Astrocyte (in vitro differentiated cells and primary cell): ENCODE results near the gene PRKCH. TPM values are rescaled to one million over a fixed set of nuclear protein-coding genes. Genes with fewer than 3 reads are reported as not detected.
A peak's percentile ranks its signal among the peaks of the same experiment; 100 is the strongest.

ENCODE experiments used
- DNase-seq: peaks from one replicate; pipeline ENCODE4 v3.0.0-alpha.2; 2010; ENCODE audit warnings: low read depth
- FAIRE-seq: peaks from 2 replicates; lab custom pipeline; 2011; peaks lifted over from hg19 to GRCh38; lab: Jason Lieb, UNC
- H2AFZ ChIP-seq: 2 replicates; pipeline ENCODE4 v1.6.0; 2012; ENCODE audit warnings: low read depth, low read length, inconsistent platforms
- H3K27ac ChIP-seq: 2 replicates; pipeline ENCODE4 v1.5.1; 2011; ENCODE audit warnings: low read depth, low read length, inconsistent platforms
- H3K27me3 ChIP-seq: 2 replicates; pipeline ENCODE4 v1.6.0; 2011; ENCODE audit warnings: low read length, inconsistent platforms; ENCODE audit not compliant: insufficient read depth
- H3K36me3 ChIP-seq: 2 replicates; pipeline ENCODE4 v1.5.1; 2011; ENCODE audit warnings: low read length, inconsistent platforms; ENCODE audit not compliant: insufficient read depth
- H3K4me1 ChIP-seq: 2 replicates; pipeline ENCODE4 v1.5.1; 2011; ENCODE audit warnings: low read length, inconsistent platforms; ENCODE audit not compliant: insufficient read depth
- H3K4me2 ChIP-seq: 2 replicates; pipeline ENCODE4 v1.6.0; 2012; ENCODE audit warnings: low read length, inconsistent platforms
- H3K4me3 ChIP-seq: 2 replicates; pipeline ENCODE4 v1.5.1; 2011; ENCODE audit warnings: low read depth, mild to moderate bottlenecking, low read length, inconsistent platforms; ENCODE audit not compliant: insufficient read depth
- H3K79me2 ChIP-seq: 2 replicates; pipeline ENCODE4 v1.6.0; 2012; ENCODE audit warnings: mild to moderate bottlenecking, low read length, inconsistent platforms; ENCODE audit not compliant: insufficient read depth
- H3K9ac ChIP-seq: 2 replicates; pipeline ENCODE4 v1.6.0; 2012; ENCODE audit warnings: mild to moderate bottlenecking, low read length, inconsistent platforms
- H3K9me3 ChIP-seq: 2 replicates; pipeline ENCODE4 v1.5.1; 2012; ENCODE audit warnings: low read depth, mild to moderate bottlenecking, low read length, inconsistent platforms; ENCODE audit not compliant: insufficient read depth
- H4K20me1 ChIP-seq: 2 replicates; pipeline ENCODE4 v1.6.0; 2012; ENCODE audit warnings: low read length, inconsistent platforms; ENCODE audit not compliant: insufficient read depth
- H3K27ac Mint-ChIP-seq: one replicate; pipeline ENCODE4 v1.8.0; 2021; ENCODE audit warnings: mild to moderate bottlenecking, mixed read lengths; ENCODE audit not compliant: unreplicated experiment
- H3K27me3 Mint-ChIP-seq: one replicate; pipeline ENCODE4 v1.8.0; 2021; ENCODE audit warnings: low read depth, mixed read lengths; ENCODE audit not compliant: unreplicated experiment
- H3K36me3 Mint-ChIP-seq: one replicate; pipeline ENCODE4 v1.8.0; 2021; ENCODE audit warnings: low read depth, mixed read lengths; ENCODE audit not compliant: unreplicated experiment
- H3K4me1 Mint-ChIP-seq: one replicate; pipeline ENCODE4 v1.8.0; 2021; ENCODE audit warnings: low read depth, mixed read lengths; ENCODE audit not compliant: unreplicated experiment
- H3K4me3 Mint-ChIP-seq: one replicate; pipeline ENCODE4 v1.8.0; 2021; ENCODE audit warnings: mild to moderate bottlenecking, moderate library complexity, mixed read lengths; ENCODE audit not compliant: unreplicated experiment
- H3K9me3 Mint-ChIP-seq: one replicate; pipeline ENCODE4 v1.8.0; 2021; ENCODE audit warnings: mild to moderate bottlenecking, mixed read lengths; ENCODE audit not compliant: unreplicated experiment
- CTCF ChIP-seq: IDR thresholded peaks from 2 replicates; pipeline ENCODE4 v1.5.1; 2011; ENCODE audit warnings: low read depth, mild to moderate bottlenecking, inconsistent platforms, low read length, moderate library complexity; ENCODE audit not compliant: insufficient read depth
- EZH2 ChIP-seq: IDR thresholded peaks from 2 replicates; pipeline ENCODE4 v1.6.1; 2012; ENCODE audit warnings: mild to moderate bottlenecking, low read length, inconsistent platforms; ENCODE audit not compliant: insufficient read depth
- total RNA-seq: library from RNA; stranded (reverse); gene quantifications from 2 replicates; pipeline ENCODE4 v1.2.1, GENCODE V29; 2021

The PRKCH gene
- total RNA-seq, 1 donor from 2014 or later = 6.0 TPM

- H3K4me2 ChIP-seq = peak overlapping the region; percentile 62
These were observed 184.7 kb downstream of the PRKCH start for GRCh38 chr14:61505815-61506809.

GRCh38 chr14:61508526-61508925 is 187.1 kb downstream of the PRKCH start:
- no peak overlapping the region for H3K4me3 Mint-ChIP-seq
- no peaks in the 10 kb centered on the region for H4K20me1 ChIP-seq
- H3K36me3 ChIP-seq = no peaks in the 10 kb centered on the region
- DNase-seq (no peak), FAIRE-seq (no peak)
- no peak overlapping the region for H2AFZ ChIP-seq
- no peak overlapping the region for H3K4me3 ChIP-seq
- H3K27ac Mint-ChIP-seq = no peak overlapping the region
- peaks cover 17% of the 10 kb centered on the region for H3K4me1 ChIP-seq
- peaks cover 23% of the 10 kb centered on the region for H3K4me1 Mint-ChIP-seq
- H3K9me3 ChIP-seq = no peaks in the 10 kb centered on the region
- no peaks in the 10 kb centered on the region for H3K27me3 Mint-ChIP-seq
- no peaks in the 10 kb centered on the region for H3K36me3 Mint-ChIP-seq
- no peak overlapping the region for H3K4me2 ChIP-seq
- no peak for TF ChIP-seq CTCF
- no peak for TF ChIP-seq EZH2
- H3K27me3 ChIP-seq = no peaks in the 10 kb centered on the region
- H3K9me3 Mint-ChIP-seq = peaks cover 5% of the 10 kb centered on the region
- H3K27ac ChIP-seq = no peak overlapping the region
- no peaks in the 10 kb centered on the region for H3K79me2 ChIP-seq
- H3K9ac ChIP-seq = no peak overlapping the region

More at GRCh38 chr14:61505815-61506809, 184.7 kb downstream of the PRKCH start:
- H3K4me3 ChIP-seq = no peak overlapping the region
- TF ChIP-seq EZH2 = no peak
- TF ChIP-seq CTCF = no peak
- peak overlapping the region; percentile 82 for H3K27ac Mint-ChIP-seq
- H3K9me3 ChIP-seq = no peaks in the 10 kb centered on the region
- H3K9ac ChIP-seq = peak overlapping the region; percentile 66
- H4K20me1 ChIP-seq = no peaks in the 10 kb centered on the region
- H3K27me3 ChIP-seq = no peaks in the 10 kb centered on the region
- peak overlapping the region; percentile 84 for H3K27ac ChIP-seq
- FAIRE-seq = no peak
- H2AFZ ChIP-seq = no peak overlapping the region
- H3K9me3 Mint-ChIP-seq = peaks cover 5% of the 10 kb centered on the region
- peaks cover 24% of the 10 kb centered on the region for H3K4me1 ChIP-seq
- no peaks in the 10 kb centered on the region for H3K27me3 Mint-ChIP-seq
- no peaks in the 10 kb centered on the region for H3K36me3 Mint-ChIP-seq
- peaks cover 26% of the 10 kb centered on the region for H3K4me1 Mint-ChIP-seq
- no peaks in the 10 kb centered on the region for H3K79me2 ChIP-seq
- peak; percentile 98 for DNase-seq
- no peaks in the 10 kb centered on the region for H3K36me3 ChIP-seq
- no peak overlapping the region for H3K4me3 Mint-ChIP-seq
